ENCODE data around the gene MYO7A. TPM values are rescaled to one million over a fixed set of nuclear protein-coding genes. Genes with fewer than 3 reads are reported as not detected.

Gene MYO7A
- total RNA-seq, 3 donors from 2014 or later = 4.3 to 23.5 (median 4.5) TPM

DNA sequence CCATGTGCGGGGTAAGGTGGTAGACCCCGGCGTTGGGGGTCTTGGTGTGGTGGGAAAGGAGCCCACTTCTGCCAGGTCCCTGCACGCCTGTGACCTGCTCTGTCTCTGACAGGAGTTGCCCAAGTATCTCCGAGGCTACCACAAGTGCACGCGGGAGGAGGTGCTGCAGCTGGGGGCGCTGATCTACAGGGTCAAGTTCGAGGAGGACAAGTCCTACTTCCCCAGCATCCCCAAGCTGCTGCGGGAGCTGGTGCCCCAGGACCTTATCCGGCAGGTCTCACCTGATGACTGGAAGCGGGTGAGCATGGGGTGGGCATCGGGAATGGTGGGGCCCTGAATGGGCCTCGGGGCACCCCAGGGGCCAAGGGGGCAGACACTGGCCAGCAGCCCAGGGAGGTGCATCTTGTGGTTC lies 83.0 kb downstream of the MYO7A start:
- TF ChIP-seq, protein P1, sequence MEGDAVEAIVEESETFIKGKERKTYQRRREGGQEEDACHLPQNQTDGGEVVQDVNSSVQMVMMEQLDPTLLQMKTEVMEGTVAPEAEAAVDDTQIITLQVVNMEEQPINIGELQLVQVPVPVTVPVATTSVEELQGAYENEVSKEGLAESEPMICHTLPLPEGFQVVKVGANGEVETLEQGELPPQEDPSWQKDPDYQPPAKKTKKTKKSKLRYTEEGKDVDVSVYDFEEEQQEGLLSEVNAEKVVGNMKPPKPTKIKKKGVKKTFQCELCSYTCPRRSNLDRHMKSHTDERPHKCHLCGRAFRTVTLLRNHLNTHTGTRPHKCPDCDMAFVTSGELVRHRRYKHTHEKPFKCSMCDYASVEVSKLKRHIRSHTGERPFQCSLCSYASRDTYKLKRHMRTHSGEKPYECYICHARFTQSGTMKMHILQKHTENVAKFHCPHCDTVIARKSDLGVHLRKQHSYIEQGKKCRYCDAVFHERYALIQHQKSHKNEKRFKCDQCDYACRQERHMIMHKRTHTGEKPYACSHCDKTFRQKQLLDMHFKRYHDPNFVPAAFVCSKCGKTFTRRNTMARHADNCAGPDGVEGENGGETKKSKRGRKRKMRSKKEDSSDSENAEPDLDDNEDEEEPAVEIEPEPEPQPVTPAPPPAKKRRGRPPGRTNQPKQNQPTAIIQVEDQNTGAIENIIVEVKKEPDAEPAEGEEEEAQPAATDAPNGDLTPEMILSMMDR (IDR thresholded peaks at IDR 0.05) = no peak
- TF ChIP-seq POLR2A (IDR thresholded peaks at IDR 0.05) (no peak), POLR2AphosphoS5 (IDR thresholded peaks at IDR 0.05) (no peak)
- Histone ChIP-seq H3K4me3 (no peak overlapping the region), H3K36me3 (no peaks in the 10 kb centered on the region), H3K27ac (no peak overlapping the region), H3K27me3 (no peaks in the 10 kb centered on the region), H3K4me1 (no peaks in the 10 kb centered on the region), H3K9me3 (no peaks in the 10 kb centered on the region)
- DNase-seq (ENCODE audit: low spot score in 2 of 2) = no peak
- intact Hi-C loops (cut with DNase I; ENCODE audit: low total_unique reads) = no loop called here

DNA sequence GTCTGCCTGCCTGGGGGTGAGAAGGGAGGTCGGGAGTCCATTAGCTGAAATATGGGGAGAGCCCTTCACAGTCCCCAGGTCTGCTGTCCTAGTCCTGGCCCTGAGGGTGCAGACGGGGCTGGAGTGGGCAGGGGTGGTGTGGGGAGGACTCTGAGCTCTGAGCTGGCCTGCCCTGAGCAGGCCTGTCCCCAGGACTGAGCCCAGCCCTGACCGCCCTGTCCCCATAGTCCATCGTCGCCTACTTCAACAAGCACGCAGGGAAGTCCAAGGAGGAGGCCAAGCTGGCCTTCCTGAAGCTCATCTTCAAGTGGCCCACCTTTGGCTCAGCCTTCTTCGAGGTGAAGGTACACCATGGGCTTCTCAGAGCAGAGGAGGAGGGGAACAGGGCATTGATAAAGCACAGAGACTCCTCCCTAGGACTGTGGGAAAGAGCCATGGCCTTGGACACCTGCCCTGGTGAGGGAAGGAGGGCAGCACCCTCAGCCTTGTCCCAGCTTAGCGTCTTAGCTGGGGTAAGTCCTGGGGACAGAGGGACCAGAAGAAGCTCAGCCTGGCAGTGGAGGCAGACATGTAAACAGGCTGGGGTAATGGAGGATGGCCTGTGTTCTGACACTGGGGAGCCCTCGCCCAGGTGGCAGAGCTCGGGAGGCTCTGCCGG lies 83.7 kb downstream of the MYO7A start:
- intact Hi-C loops (cut with DNase I; ENCODE audit: low total_unique reads) = no loop called here

DNA sequence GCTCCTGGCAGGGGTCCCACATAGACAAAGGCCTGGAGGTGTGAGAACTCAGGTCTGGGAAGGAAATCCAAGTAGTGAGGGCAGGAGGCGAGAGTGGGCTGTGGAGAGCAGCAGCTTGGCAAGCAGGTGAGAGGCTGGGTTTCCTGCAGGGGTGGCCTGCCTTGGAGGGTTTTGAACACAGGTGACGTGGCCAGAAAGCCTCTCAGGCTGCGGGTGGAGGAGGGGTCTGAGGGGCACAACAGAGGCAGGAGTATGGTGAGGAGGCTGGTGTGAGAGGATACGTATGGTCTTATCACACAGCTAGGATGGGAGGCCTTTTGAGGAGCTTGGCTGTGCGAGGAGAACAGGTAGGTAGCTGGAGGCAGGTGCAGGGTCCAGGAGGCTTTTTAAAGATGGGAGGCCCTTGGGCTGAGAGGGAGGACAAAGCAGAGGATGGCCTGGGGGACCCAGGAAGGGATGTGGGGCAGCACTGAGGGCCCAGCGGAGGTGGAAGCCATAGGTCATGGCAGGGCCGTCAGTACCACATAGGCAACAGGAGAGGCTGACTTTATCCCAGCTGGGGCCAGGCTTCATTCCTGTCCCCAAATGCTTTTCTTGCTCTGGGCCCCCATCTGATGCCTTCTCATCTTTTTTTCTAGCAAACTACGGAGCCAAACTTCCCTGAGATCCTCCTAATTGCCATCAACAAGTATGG lies 84.4 kb downstream of the MYO7A start:
- no peaks in the 10 kb centered on the region for H3K9me3 ChIP-seq
- H3K36me3 ChIP-seq = no peaks in the 10 kb centered on the region
- no peak overlapping the region for H3K27ac ChIP-seq
- no peak overlapping the region for H3K4me3 ChIP-seq
- no peak for DNase-seq (ENCODE audit: low spot score in 2 of 2)
- intact Hi-C loops (cut with DNase I; ENCODE audit: low total_unique reads) = no loop called here
- no peaks in the 10 kb centered on the region for H3K27me3 ChIP-seq
- no peak for TF ChIP-seq POLR2AphosphoS5 (IDR thresholded peaks at IDR 0.05)
- TF ChIP-seq, protein P1 (IDR thresholded peaks at IDR 0.05) = no peak
- TF ChIP-seq POLR2A (IDR thresholded peaks at IDR 0.05) = no peak
- H3K4me1 ChIP-seq = no peaks in the 10 kb centered on the region

More for the DNA sequence above, 83.7 kb downstream of the MYO7A start:
- Histone ChIP-seq H3K36me3 (no peaks in the 10 kb centered on the region), H3K27ac (no peak overlapping the region), H3K27me3 (no peaks in the 10 kb centered on the region), H3K4me3 (no peak overlapping the region), H3K9me3 (no peaks in the 10 kb centered on the region), H3K4me1 (no peaks in the 10 kb centered on the region)
- no peak for TF ChIP-seq POLR2A (IDR thresholded peaks at IDR 0.05)
- TF ChIP-seq, protein P1 (IDR thresholded peaks at IDR 0.05) = no peak
- TF ChIP-seq POLR2AphosphoS5 (IDR thresholded peaks at IDR 0.05) = no peak
- DNase-seq (ENCODE audit: low spot score in 2 of 2) = no peak

DNA sequence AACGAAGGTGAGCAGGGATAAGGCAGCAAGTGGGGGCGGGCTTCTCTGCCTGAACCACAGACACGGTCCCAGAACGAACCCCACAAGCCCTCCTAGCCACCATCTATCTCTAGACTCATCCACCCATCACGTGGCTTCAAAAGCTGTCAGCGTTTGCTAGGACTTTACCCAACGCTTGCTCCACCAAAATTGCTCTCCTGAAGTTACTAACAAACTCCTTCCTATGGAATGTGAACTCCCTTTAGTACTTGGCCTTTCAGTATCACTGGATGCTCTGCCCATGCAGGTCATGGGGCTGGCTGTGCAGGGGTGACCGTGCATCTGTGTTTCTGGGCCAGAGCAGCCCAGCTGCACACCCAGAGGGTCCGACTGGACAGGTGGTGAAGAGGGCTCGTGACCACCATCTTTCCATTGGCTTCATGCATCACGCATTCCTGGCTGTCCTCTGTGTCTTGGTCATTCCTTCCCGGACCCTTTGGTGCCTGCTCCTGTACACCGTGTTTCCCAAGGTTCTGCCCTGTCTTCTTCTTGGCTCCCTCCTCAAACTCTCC lies 85.1 kb downstream of the MYO7A start:
- H3K4me1 ChIP-seq = no peaks in the 10 kb centered on the region
- no peak overlapping the region for H3K27ac ChIP-seq
- no peak overlapping the region for H3K4me3 ChIP-seq
- H3K36me3 ChIP-seq = no peaks in the 10 kb centered on the region
- DNase-seq (ENCODE audit: low spot score in 2 of 2) = no peak
- H3K9me3 ChIP-seq = no peaks in the 10 kb centered on the region
- TF ChIP-seq, protein P1 (IDR thresholded peaks at IDR 0.05) = no peak
- TF ChIP-seq POLR2A (IDR thresholded peaks at IDR 0.05) = no peak
- no peak for TF ChIP-seq POLR2AphosphoS5 (IDR thresholded peaks at IDR 0.05)
- intact Hi-C loops (cut with DNase I; ENCODE audit: low total_unique reads) = no loop called here
- no peaks in the 10 kb centered on the region for H3K27me3 ChIP-seq
